SU-DHL-6 (cell line): ENCODE measurements around the gene RASGRP2.

ENCODE experiments used
- CTCF ChIP-seq: fragments of 200-600 bp; sonication (generic); IDR thresholded peaks from one replicate; pipeline ENCODE4 v1.5.1; 2017; ENCODE audit warnings: antibody characterized with exemption, mild to moderate bottlenecking, low read length, moderate library complexity; ENCODE audit not compliant: insufficient read depth, poor library complexity, severe bottlenecking
- EZH2phosphoT487 ChIP-seq: fragments of 200-600 bp; sonication (generic), shearing (Covaris generic); conservative IDR thresholded peaks from 2 replicates; pipeline ENCODE4 v1.6.1; 2018; ENCODE audit warnings: mild to moderate bottlenecking, antibody characterized with exemption, low read length, moderate library complexity, mixed read lengths

- no peak for TF ChIP-seq CTCF
- TF ChIP-seq EZH2phosphoT487 = no peak
These were observed 25.2 kb downstream of the RASGRP2 start for GRCh38 chr11:64718780-64719124.
